ENCODE measurements around the gene WDR27.

Gene WDR27

GRCh38 chr6:169723991-169724493 lies 22.2 kb upstream of the WDR27 start:
- no peak for TF ChIP-seq POLR2A (IDR thresholded peaks at IDR 0.05; ENCODE audit: extremely low read depth, insufficient read length)
- TF ChIP-seq, protein P1, sequence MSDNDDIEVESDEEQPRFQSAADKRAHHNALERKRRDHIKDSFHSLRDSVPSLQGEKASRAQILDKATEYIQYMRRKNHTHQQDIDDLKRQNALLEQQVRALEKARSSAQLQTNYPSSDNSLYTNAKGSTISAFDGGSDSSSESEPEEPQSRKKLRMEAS (IDR thresholded peaks at IDR 0.05; ENCODE audit: low read depth, low read length), result no peak
- TF ChIP-seq MYC (IDR thresholded peaks at IDR 0.05; ENCODE audit: low read depth, low read length), result no peak
- TF ChIP-seq CTCF (IDR thresholded peaks at IDR 0.05; ENCODE audit: low read depth, low read length), result no peak
- no peak overlapping the region for H3K4me3 ChIP-seq (ENCODE audit: low read depth, low read length)
- peak; percentile 66 for DNase-seq (ENCODE audit: low read depth)

DNA sequence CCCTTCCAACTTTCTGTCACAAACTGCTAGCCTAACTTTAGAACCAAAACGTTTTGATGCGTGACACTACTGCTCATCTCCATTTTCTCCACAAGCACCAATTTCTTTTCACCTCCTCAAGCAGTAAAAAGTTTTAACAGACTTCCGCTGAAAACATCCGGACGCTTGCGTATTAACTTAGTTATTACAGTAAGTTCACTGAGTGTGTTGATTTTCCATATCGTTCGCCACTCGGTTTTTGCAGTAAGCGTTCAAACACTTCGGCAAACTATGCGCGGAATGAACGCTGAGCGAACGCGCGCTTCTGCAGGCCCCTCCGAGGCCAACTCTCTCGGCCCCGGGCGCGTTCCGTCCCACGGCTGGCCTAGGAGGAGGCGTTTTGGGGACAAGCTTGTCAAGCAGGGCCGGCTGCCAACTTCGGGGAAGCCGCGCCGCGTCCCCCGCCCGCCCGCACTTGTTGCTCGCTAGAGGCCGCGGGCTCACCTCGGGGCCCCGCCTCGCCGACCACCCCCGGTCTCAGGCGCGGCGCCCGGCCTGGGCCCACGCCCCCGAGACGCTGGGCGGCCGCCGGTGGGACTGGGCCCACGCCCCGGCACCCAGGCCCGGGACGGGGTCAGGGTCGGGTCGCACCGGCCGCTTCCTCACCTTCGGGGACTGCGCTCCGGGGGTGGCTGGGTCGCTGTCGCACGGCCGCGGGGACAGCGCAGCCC lies 21.5 kb upstream of the WDR27 start:
- DNase-seq (ENCODE audit: low read depth), result peak; percentile 85

DNA sequence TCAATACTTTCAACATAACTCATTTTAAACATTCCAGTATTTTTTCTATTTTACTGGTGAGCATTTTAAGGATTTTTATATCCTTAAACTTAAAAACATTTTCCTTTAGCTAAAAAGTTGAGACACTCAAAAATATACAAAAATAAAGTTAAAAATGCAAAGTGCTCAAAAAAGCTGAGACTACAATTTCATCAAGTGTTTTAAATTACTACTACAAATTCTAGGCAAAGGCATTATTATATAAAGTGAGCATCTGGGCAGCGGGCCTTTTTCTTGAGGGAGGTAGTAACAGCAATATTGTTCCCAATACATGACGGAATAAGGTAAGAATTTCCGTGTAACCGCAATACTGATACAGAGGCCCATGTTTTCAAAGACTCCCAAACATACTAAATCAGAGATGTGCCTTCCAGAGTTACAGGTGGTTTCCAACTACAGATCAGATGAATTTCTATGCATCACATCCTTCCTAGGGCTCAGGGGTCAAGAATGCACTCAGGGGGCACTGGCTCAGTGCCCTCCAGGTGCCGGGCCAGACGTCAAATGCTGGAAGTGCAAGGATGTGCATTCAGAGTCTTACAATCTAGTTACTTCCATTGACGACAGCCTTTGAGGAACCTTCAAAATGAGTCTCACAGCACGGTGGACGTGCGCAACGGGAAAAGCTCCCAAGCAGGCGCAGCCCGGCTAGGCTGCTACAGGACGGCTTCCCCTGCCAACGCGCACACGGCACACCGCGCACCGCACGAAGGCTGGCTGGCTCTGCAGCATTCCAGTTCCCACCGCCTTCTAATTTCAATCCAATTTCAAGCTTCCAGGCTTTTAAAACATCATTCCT lies 20.8 kb upstream of the WDR27 start:
- TF ChIP-seq POLR2A (IDR thresholded peaks at IDR 0.05; ENCODE audit: extremely low read depth, insufficient read length), result no peak
- TF ChIP-seq, protein P1 (IDR thresholded peaks at IDR 0.05; ENCODE audit: low read depth, low read length), result 0 out of 2 replicates have a peak, but pooled peaks have one; percentile 13
- TF ChIP-seq CTCF (IDR thresholded peaks at IDR 0.05; ENCODE audit: low read depth, low read length), result no peak
- no peak for TF ChIP-seq MYC (IDR thresholded peaks at IDR 0.05; ENCODE audit: low read depth, low read length)
- H3K4me3 ChIP-seq (ENCODE audit: low read depth, low read length), result peak overlapping the region; percentile 93
- peak; percentile 81 for DNase-seq (ENCODE audit: low read depth)

More for the DNA sequence above, 21.5 kb upstream of the WDR27 start:
- TF ChIP-seq POLR2A (IDR thresholded peaks at IDR 0.05; ENCODE audit: extremely low read depth, insufficient read length) (no peak), MYC (IDR thresholded peaks at IDR 0.05; ENCODE audit: low read depth, low read length) (no peak; the same call in 1 of the 2 replicates), CTCF (IDR thresholded peaks at IDR 0.05; ENCODE audit: low read depth, low read length) (no peak)
- TF ChIP-seq, protein P1 (IDR thresholded peaks at IDR 0.05; ENCODE audit: low read depth, low read length), result no peak
- peak overlapping the region; percentile 93 for H3K4me3 ChIP-seq (ENCODE audit: low read depth, low read length)

- TF ChIP-seq CTCF (IDR thresholded peaks at IDR 0.05; ENCODE audit: low read depth, low read length) (peak; percentile 14), POLR2A (IDR thresholded peaks at IDR 0.05; ENCODE audit: extremely low read depth, insufficient read length) (no peak)
- no peak overlapping the region for H3K4me3 ChIP-seq (ENCODE audit: low read depth, low read length)
- no peak for DNase-seq (ENCODE audit: low read depth)
These were observed 18.5 kb upstream of the WDR27 start for GRCh38 chr6:169720207-169720855.

- DNase-seq (ENCODE audit: low read depth), result no peak
- TF ChIP-seq POLR2A (IDR thresholded peaks at IDR 0.05; ENCODE audit: extremely low read depth, insufficient read length) (no peak), CTCF (IDR thresholded peaks at IDR 0.05; ENCODE audit: low read depth, low read length) (no peak), MYC (IDR thresholded peaks at IDR 0.05; ENCODE audit: low read depth, low read length) (no peak)
- TF ChIP-seq, protein P1 (IDR thresholded peaks at IDR 0.05; ENCODE audit: low read depth, low read length), result no peak
- H3K4me3 ChIP-seq (ENCODE audit: low read depth, low read length), result no peak overlapping the region
These were observed 17.3 kb upstream of the WDR27 start for GRCh38 chr6:169719117-169719516.
